NCI-H2081 treated with DMSO at 0.1 percent for 48 hours (cell line): Measurements from ENCODE around the gene MCM10.
"Not testable (repeated sequence)": the region's sequence is repeated elsewhere in the genome, so short reads cannot be mapped to it uniquely, and the experiment has no call there.

Experiments used
- DNase-seq: peaks from one replicate; lab custom pipeline; 2025; lab: John Stamatoyannopoulos, UW

The MCM10 gene

GRCh38 chr10:13160934-13161856 is at the start of gene MCM10:
Gene MCM10 (plus strand): TSS chr10:13161558. CDS start chr10:13164203, 2,645 bp downstream.
- peak; percentile 69 for DNase-seq

GRCh38 chr10:13113544-13113943 is 47.8 kb upstream of the MCM10 start:
- no peak for DNase-seq

GRCh38 chr10:13115832-13116803 is 45.2 kb upstream of the MCM10 start:
- DNase-seq: no peak

GRCh38 chr10:13117841-13118783 is 43.2 kb upstream of the MCM10 start:
- no peak for DNase-seq

GRCh38 chr10:13118784-13119410 is 42.5 kb upstream of the MCM10 start:
- DNase-seq: no peak

- DNase-seq: no peak
Observed at GRCh38 chr10:13120786-13121499, 40.4 kb upstream of the MCM10 start.

- DNase-seq: no peak
Observed at GRCh38 chr10:13121500-13121854, 39.9 kb upstream of the MCM10 start.

- no peak for DNase-seq
Observed at GRCh38 chr10:13136651-13137050, 24.7 kb upstream of the MCM10 start.

GRCh38 chr10:13139150-13139549 is 22.2 kb upstream of the MCM10 start:
- DNase-seq: no peak

GRCh38 chr10:13139676-13140075 is 21.7 kb upstream of the MCM10 start:
- no peak for DNase-seq

GRCh38 chr10:13140627-13141190 is 20.6 kb upstream of the MCM10 start:
- no peak for DNase-seq

- DNase-seq: no peak
Observed at GRCh38 chr10:13143766-13144165, 17.6 kb upstream of the MCM10 start.

- DNase-seq: no peak
Observed at GRCh38 chr10:13144814-13145213, 16.5 kb upstream of the MCM10 start.

- DNase-seq: no peak
Observed at GRCh38 chr10:13146379-13146778, 15.0 kb upstream of the MCM10 start.

- DNase-seq: no peak
Observed at GRCh38 chr10:13147161-13147560, 14.2 kb upstream of the MCM10 start.

- DNase-seq: no peak
Observed at GRCh38 chr10:13152296-13152695, 9.1 kb upstream of the MCM10 start.

GRCh38 chr10:13155860-13156259 is 5.5 kb upstream of the MCM10 start:
- DNase-seq: not testable (repeated sequence)

- DNase-seq: no peak
Observed at GRCh38 chr10:13158401-13158800, 3.0 kb upstream of the MCM10 start.

- no peak for DNase-seq
Observed at GRCh38 chr10:13161857-13162271, 506 bp downstream of the MCM10 start.

- no peak for DNase-seq
Observed at GRCh38 chr10:13163859-13164258, 2.5 kb downstream of the MCM10 start.
